PC-3 (cell line): ENCODE measurements around the gene CCNG2. TPM values are rescaled to one million over a fixed set of nuclear protein-coding genes. Genes with fewer than 3 reads are reported as not detected.

ENCODE experiments used
- ATAC-seq: fragments of 200-7000 bp; cut with Tn5 transposase; 2 replicates; pipeline ENCODE4 v1.9.1; 2020; ENCODE audit warnings: mild to moderate bottlenecking, moderate library complexity
- BruUV-seq: library from RNA; stranded (reverse); fragments of 400-500 nt; replicated peaks from 2 replicates; lab custom pipeline; 2021; lab: Mats Ljungman, UMichigan
- CTCF ChIA-PET: fragments of 300-600 bp; sonication (Branson Sonifier 250); formaldehyde crosslinking; loops from one replicate; lab custom pipeline; 2022; ENCODE audit warnings: antibody characterized with exemption; lab: Charles Lee
- POLR2A ChIA-PET: fragments of 300-600 bp; sonication (Branson Sonifier 250); formaldehyde crosslinking; loops from one replicate; lab custom pipeline; 2022; ENCODE audit warnings: antibody characterized with exemption; ENCODE audit not compliant: unreplicated experiment; lab: Charles Lee
- DNase-seq: peaks from one replicate; pipeline ENCODE4 v3.0.0-alpha.2; 2015
- H2AFZ ChIP-seq: fragments of 300-600 bp; sonication (generic); 2 replicates; pipeline ENCODE4 v1.6.0; 2016; ENCODE audit warnings: antibody characterized with exemption, low read length
- H3F3A ChIP-seq: fragments of 300-600 bp; sonication (generic); one replicate; pipeline ENCODE4 v1.6.0; 2017; ENCODE audit warnings: antibody characterized with exemption, low read length, control low read depth, mild to moderate bottlenecking; ENCODE audit not compliant: unreplicated experiment
- H3K27ac ChIP-seq: fragments of 300-600 bp; sonication (generic); 2 replicates; pipeline ENCODE4 v1.5.1; 2016; ENCODE audit warnings: mild to moderate bottlenecking, low read length
- H3K27me3 ChIP-seq: fragments of 300-600 bp; sonication (generic); 2 replicates; pipeline ENCODE4 v1.6.1; 2016; ENCODE audit warnings: low read length, mixed read lengths
- H3K36me3 ChIP-seq: fragments of 300-600 bp; sonication (generic); 2 replicates; pipeline ENCODE4 v1.6.1; 2016; ENCODE audit warnings: low read depth, mixed run types, low read length, mixed read lengths
- H3K4me1 ChIP-seq: fragments of 300-600 bp; sonication (generic); 2 replicates; pipeline ENCODE4 v1.5.1; 2016; ENCODE audit warnings: low read length; ENCODE audit not compliant: insufficient read depth
- H3K4me2 ChIP-seq: fragments of 300-600 bp; sonication (generic); 2 replicates; pipeline ENCODE4 v1.6.0; 2016; ENCODE audit warnings: low read length
- H3K4me3 ChIP-seq: fragments of 300-600 bp; sonication (generic); 2 replicates; pipeline ENCODE4 v1.5.1; 2016; ENCODE audit warnings: mild to moderate bottlenecking, low read length, mixed read lengths
- H3K79me2 ChIP-seq: fragments of 300-600 bp; sonication (generic); 2 replicates; pipeline ENCODE4 v1.6.1; 2017; ENCODE audit warnings: low read length, mixed read lengths
- H3K9ac ChIP-seq: fragments of 300-600 bp; sonication (generic); 2 replicates; pipeline ENCODE4 v1.6.0; 2016; ENCODE audit warnings: mild to moderate bottlenecking, low read length
- H3K9me2 ChIP-seq: fragments of 300-600 bp; sonication (generic); replicated peaks from 2 replicates; pipeline ENCODE4 v1.6.1; 2016; ENCODE audit warnings: mixed run types, low read length, mixed read lengths
- H3K9me3 ChIP-seq: fragments of 300-600 bp; sonication (generic); 2 replicates; pipeline ENCODE4 v1.6.1; 2016; ENCODE audit warnings: low read length, mixed read lengths
- H4K20me1 ChIP-seq: fragments of 300-600 bp; sonication (generic); 2 replicates; pipeline ENCODE4 v1.6.1; 2016; ENCODE audit warnings: low read length, mixed read lengths
- CTCF ChIP-seq: fragments of 300-600 bp; sonication (generic); conservative IDR thresholded peaks from 2 replicates; pipeline ENCODE4 v1.5.1; 2017; ENCODE audit warnings: antibody characterized with exemption, low read depth, mild to moderate bottlenecking, low read length
- EZH2 ChIP-seq: fragments of 300-600 bp; sonication (generic); IDR thresholded peaks from one replicate; pipeline ENCODE4 v1.6.1; 2017; ENCODE audit warnings: antibody characterized with exemption, mild to moderate bottlenecking, low read length; ENCODE audit not compliant: unreplicated experiment
- EZH2phosphoT487 ChIP-seq: fragments of 300-600 bp; sonication (generic); IDR thresholded peaks from 2 replicates; pipeline ENCODE4 v1.6.1; 2018; ENCODE audit warnings: mild to moderate bottlenecking, antibody characterized with exemption, low read length, borderline replicate concordance
- intact Hi-C: fragments of 100-400 bp; cut with micrococcal nuclease; formaldehyde crosslinking; loops from 2 replicates; pipeline ENCODE4 v1.9.0; 2023
- total RNA-seq: library from RNA; depleted of rRNA; stranded (reverse); fragments of >200 nt; gene quantifications from 2 replicates; pipeline ENCODE4 v1.2.3, GENCODE V29; 2014

CCNG2 gene
- total RNA-seq, 1 experiment from 2014 or later = 8.0 TPM

- H3K9me2 ChIP-seq = no peaks in the 10 kb centered on the region
Observed at GRCh38 chr4:77181720-77182119, 24.7 kb downstream of the CCNG2 start.

GRCh38 chr4:77183777-77184420, 26.9 kb downstream of the CCNG2 start:
- DNase-seq = no peak
- Histone ChIP-seq H3K9me2 (no peaks in the 10 kb centered on the region), H3K4me3 (no peak overlapping the region), H2AFZ (no peak overlapping the region), H3K9ac (no peak overlapping the region), H3K4me2 (no peak overlapping the region), H3K4me1 (no peaks in the 10 kb centered on the region), H3K27ac (no peak overlapping the region), H3K27me3 (no peaks in the 10 kb centered on the region), H3K36me3 (no peaks in the 10 kb centered on the region), H4K20me1 (no peaks in the 10 kb centered on the region), H3F3A (no peaks in the 10 kb centered on the region), H3K79me2 (no peaks in the 10 kb centered on the region), H3K9me3 (no peaks in the 10 kb centered on the region)
- intact Hi-C loops = no loop called here
- no peak for ATAC-seq
- no peak for TF ChIP-seq EZH2
- no peak for TF ChIP-seq EZH2phosphoT487
- POLR2A ChIA-PET = no interaction called here
- CTCF ChIA-PET = no interaction called here
- BruUV-seq = no TSS peak

More at GRCh38 chr4:77181720-77182119, 24.7 kb downstream of the CCNG2 start:
- no peak for TF ChIP-seq EZH2phosphoT487
- TF ChIP-seq EZH2 = no peak
- TF ChIP-seq CTCF = no peak
- DNase-seq (no peak), ATAC-seq (no peak)
- Histone ChIP-seq H3K4me3 (no peak overlapping the region), H3K79me2 (no peaks in the 10 kb centered on the region), H3K9ac (no peak overlapping the region), H3K27ac (no peak overlapping the region), H3K27me3 (no peaks in the 10 kb centered on the region), H2AFZ (no peak overlapping the region), H3K4me1 (no peaks in the 10 kb centered on the region), H4K20me1 (no peaks in the 10 kb centered on the region), H3K4me2 (no peak overlapping the region), H3F3A (no peaks in the 10 kb centered on the region), H3K36me3 (no peaks in the 10 kb centered on the region), H3K9me3 (no peaks in the 10 kb centered on the region)
- intact Hi-C loops = no loop called here
- BruUV-seq = no TSS peak
- POLR2A ChIA-PET = no interaction called here
- CTCF ChIA-PET = no interaction called here

- Histone ChIP-seq H4K20me1 (no peaks in the 10 kb centered on the region), H3K4me2 (no peak overlapping the region), H3F3A (no peaks in the 10 kb centered on the region), H3K9me2 (no peaks in the 10 kb centered on the region), H3K4me3 (no peak overlapping the region), H3K9me3 (no peaks in the 10 kb centered on the region), H3K79me2 (no peaks in the 10 kb centered on the region), H3K9ac (no peak overlapping the region), H3K27me3 (no peaks in the 10 kb centered on the region), H3K4me1 (peaks cover 2% of the 10 kb centered on the region; the same call in 1 of the 2 replicates), H3K36me3 (no peaks in the 10 kb centered on the region), H3K27ac (no peak overlapping the region), H2AFZ (no peak overlapping the region)
- ATAC-seq = no peak
- TF ChIP-seq CTCF = no peak
- TF ChIP-seq EZH2 = no peak
- TF ChIP-seq EZH2phosphoT487 = no peak
- POLR2A ChIA-PET = no interaction called here
- no TSS peak for BruUV-seq
- intact Hi-C loops = no loop called here
- DNase-seq = no peak
- CTCF ChIA-PET = no interaction called here
Observed at GRCh38 chr4:77184974-77185373, 28.0 kb downstream of the CCNG2 start.
